ENCODE results near the gene GSS. TPM values are rescaled to one million over a fixed set of nuclear protein-coding genes. Genes with fewer than 3 reads are reported as not detected.

The GSS gene
- polyA plus RNA-seq, 1 experiment, result 71.6 TPM

GRCh38 chr20:34947336-34947735 is 8.3 kb downstream of the GSS start:
- H3K9me3 ChIP-seq (ENCODE audit: control insufficient read depth, insufficient read depth, low read length), result no peaks in the 10 kb centered on the region
- POLR2A ChIA-PET, result no interaction called here
- CTCF ChIA-PET, result no interaction called here
- no peak overlapping the region for H3K4me3 ChIP-seq (ENCODE audit: low read depth, low read length)
- H3K27me3 ChIP-seq (ENCODE audit: control insufficient read depth, insufficient read depth, low read length), result no peaks in the 10 kb centered on the region
- H3K27ac ChIP-seq (ENCODE audit: low read depth, low read length), result no peak overlapping the region
- DNase-seq (ENCODE audit: low read depth, low spot score), result no peak
- no peak for TF ChIP-seq CTCF (IDR thresholded peaks at IDR 0.05; ENCODE audit: low read depth, low read length)

- DNase-seq (ENCODE audit: low read depth, low spot score), result no peak
Observed at GRCh38 chr20:34946661-34947060, 8.9 kb downstream of the GSS start.

DNA sequence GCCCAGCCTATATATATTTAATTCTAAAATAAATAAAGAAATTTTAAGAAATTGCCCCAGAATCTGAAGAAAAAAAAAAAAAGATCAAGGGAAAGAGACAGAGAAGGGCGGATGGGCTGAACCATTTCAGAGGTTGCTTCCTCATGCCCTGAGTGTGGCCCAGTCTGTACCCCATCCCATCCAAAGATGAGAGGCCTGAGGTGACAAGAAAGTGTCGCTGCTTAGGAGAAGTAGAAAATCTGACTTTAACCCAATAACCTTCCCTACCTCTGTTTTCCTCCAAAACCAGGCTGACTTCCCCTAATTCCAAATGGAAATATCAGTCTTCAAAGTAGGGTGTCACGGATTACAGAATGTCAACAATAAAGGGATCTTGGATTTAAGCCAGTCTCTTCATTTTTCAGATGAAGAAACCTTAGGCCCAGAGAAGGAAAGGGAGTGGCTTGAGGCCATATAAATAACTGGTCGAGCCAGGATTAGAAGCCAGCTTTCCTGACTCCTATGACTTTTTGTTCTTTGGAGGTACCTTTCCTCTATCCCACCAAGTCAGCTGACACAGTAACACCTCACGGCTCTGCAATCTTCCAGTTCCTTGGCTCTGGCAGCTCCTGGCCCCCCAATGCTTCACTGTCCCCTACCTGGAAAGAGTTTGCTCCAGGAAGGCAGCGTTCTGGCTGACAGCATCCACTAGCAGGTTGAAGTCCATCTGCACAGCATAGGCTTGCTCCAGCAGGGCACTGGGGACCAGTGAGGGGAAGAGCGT is 10.1 kb downstream of the GSS start:
- Histone ChIP-seq H3K4me3 (ENCODE audit: low read depth, low read length) (no peak overlapping the region), H3K27me3 (ENCODE audit: control insufficient read depth, insufficient read depth, low read length) (no peaks in the 10 kb centered on the region), H3K27ac (ENCODE audit: low read depth, low read length) (no peak overlapping the region), H3K9me3 (ENCODE audit: control insufficient read depth, insufficient read depth, low read length) (no peaks in the 10 kb centered on the region)
- ChIA-PET POLR2A (no interaction called here), CTCF (interaction anchor here (1.4 to 1.5 kb wide), 2 partner anchors 10 to 73 kb away, joined by 4 to 5 read pairs; partner anchors contain the start of genes GSS and MYH7B)
- DNase-seq (ENCODE audit: low read depth, low spot score), result no peak
- TF ChIP-seq CTCF (IDR thresholded peaks at IDR 0.05; ENCODE audit: low read depth, low read length), result no peak

More at GRCh38 chr20:34946661-34947060, 8.9 kb downstream of the GSS start:
- H3K4me3 ChIP-seq (ENCODE audit: low read depth, low read length), result no peak overlapping the region
- no peak overlapping the region for H3K27ac ChIP-seq (ENCODE audit: low read depth, low read length)
- POLR2A ChIA-PET, result interaction anchor here (0.8 kb wide), 1 partner anchor 9 kb away, joined by 3 read pairs; the partner anchor contains the start of genes GSS and MYH7B
- no peaks in the 10 kb centered on the region for H3K9me3 ChIP-seq (ENCODE audit: control insufficient read depth, insufficient read depth, low read length)
- CTCF ChIA-PET, result interaction anchor here (1.4 to 1.5 kb wide), 2 partner anchors 9 to 75 kb away, joined by 4 to 5 read pairs; partner anchors contain the start of genes GSS and MYH7B
- no peak for TF ChIP-seq CTCF (IDR thresholded peaks at IDR 0.05; ENCODE audit: low read depth, low read length)
- no peaks in the 10 kb centered on the region for H3K27me3 ChIP-seq (ENCODE audit: control insufficient read depth, insufficient read depth, low read length)

DNA sequence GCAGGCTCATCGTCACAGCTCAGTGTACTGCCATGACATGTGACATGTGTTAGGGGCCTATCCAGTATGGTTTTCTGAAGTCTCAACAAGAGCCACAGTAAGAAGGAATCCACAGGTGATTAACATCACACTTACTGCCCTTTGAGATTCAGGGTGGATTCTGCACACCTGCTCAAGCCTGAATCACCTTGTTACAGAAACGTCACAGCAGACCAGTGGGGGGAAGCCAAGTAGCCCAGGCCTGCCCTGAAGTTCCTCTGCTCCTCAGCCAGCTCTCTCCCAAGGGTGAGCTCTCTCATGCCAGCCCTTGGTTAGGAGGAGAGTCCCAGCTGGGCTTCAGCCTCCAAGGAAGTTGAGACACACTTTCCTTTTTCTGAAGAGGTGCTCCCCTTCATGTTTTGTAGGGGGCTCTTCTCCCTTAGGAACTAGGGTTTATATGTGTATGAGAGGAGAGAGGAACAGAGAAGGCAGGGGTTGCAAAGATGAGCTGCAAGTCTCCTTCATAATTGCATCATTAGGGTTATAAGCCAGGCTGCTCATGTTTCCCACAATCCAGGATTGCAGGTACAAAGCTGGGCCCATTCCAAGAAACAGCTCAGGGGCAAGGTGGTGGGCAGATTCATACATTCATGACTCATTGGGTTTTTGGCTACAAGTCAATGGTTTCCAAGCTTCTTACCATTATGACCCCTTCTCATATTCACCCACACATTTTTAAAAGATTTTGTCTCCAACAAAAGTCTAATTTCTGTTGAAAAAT is 11.6 kb downstream of the GSS start:
- Histone ChIP-seq H3K4me3 (ENCODE audit: low read depth, low read length) (no peak overlapping the region), H3K27me3 (ENCODE audit: control insufficient read depth, insufficient read depth, low read length) (no peaks in the 10 kb centered on the region), H3K27ac (ENCODE audit: low read depth, low read length) (no peak overlapping the region), H3K9me3 (ENCODE audit: control insufficient read depth, insufficient read depth, low read length) (no peaks in the 10 kb centered on the region)
- CTCF ChIA-PET, result interaction anchor here (0.7 kb wide), 1 partner anchor 152 kb away, joined by 3 read pairs; no protein-coding TSS in a partner anchor
- DNase-seq (ENCODE audit: low read depth, low spot score), result no peak
- POLR2A ChIA-PET, result no interaction called here
- TF ChIP-seq CTCF (IDR thresholded peaks at IDR 0.05; ENCODE audit: low read depth, low read length), result no peak

GRCh38 chr20:34942301-34942700 is 13.3 kb downstream of the GSS start:
- H3K4me3 ChIP-seq (ENCODE audit: low read depth, low read length), result no peak overlapping the region

More at GRCh38 chr20:34942301-34942700, 13.3 kb downstream of the GSS start:
- ChIA-PET CTCF (no interaction called here), POLR2A (interaction anchor here (2.3 kb wide), 1 partner anchor 13 kb away, joined by 8 read pairs; the partner anchor contains the start of genes GSS and MYH7B)
- H3K27me3 ChIP-seq (ENCODE audit: control insufficient read depth, insufficient read depth, low read length), result no peaks in the 10 kb centered on the region
- no peaks in the 10 kb centered on the region for H3K9me3 ChIP-seq (ENCODE audit: control insufficient read depth, insufficient read depth, low read length)
- DNase-seq (ENCODE audit: low read depth, low spot score), result no peak
- no peak overlapping the region for H3K27ac ChIP-seq (ENCODE audit: low read depth, low read length)
- TF ChIP-seq CTCF (IDR thresholded peaks at IDR 0.05; ENCODE audit: low read depth, low read length), result no peak

All from AG04450 (cell line).